Stimulated activated CD8-positive, alpha-beta memory T cell treated with anti-CD3 and anti-CD28 coated beads, Interleukin-15, amount 100 ng/mL, for 24 hours (primary cell): ENCODE measurements around the gene TRRAP.

ENCODE experiments used
- DNase-seq: peaks from one replicate; pipeline ENCODE4 v3.0.0-alpha.2; 2020; ENCODE audit warnings: low read depth

Gene TRRAP

DNA sequence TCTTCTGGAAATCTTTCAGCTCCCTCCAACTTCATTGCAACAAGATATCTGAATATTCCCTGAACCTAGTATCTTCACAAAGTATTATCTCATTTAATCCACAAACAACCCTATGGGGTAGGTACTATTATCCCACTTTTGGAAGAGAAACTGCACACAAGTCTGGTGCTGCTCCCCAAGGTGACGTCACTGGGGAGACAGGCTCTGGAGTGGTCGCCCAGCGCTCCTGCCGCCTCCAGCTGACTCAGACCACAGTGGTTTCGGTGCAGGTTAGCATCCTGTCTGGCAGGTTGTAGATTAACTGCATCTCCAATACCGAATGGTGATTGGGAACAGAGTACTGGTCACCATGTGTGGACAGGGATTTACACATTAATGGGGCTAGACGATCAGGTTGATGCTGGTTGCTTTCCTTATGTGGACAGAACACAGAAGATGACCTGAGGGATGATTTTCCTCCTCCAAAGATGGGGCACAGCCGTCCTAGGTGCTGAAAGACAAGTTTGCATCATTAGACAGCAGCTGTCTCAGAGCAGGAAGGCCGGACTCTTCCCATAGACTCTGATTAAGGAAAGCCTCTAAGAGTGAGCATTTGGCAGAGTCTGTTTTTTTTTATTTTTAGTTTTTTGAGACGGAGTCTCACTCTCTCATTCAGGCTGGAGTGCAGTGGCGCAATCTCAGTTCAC, 128.6 kb downstream of the TRRAP start:
- no peak for DNase-seq

DNA sequence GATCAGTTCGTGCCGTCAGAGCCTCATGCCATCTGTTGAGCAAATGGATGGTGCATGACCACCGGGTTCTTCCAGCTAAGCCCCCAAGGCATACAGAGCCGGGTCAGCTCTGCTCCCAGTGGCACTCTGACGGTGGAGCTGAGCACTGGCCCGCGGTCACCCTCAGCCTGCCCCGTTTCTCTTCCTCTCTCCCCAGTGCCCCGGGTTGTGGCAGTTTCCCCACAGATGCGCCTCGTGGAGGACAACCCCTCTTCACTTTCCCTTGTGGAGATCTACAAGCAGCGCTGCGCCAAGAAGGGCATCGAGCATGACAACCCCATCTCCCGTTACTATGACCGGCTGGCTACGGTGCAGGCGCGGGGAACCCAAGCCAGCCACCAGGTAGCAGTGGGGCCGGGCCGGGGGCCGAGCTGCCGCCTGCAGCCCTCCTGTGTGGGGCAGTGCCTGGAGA, 129.9 kb downstream of the TRRAP start:
- DNase-seq = no peak

DNA sequence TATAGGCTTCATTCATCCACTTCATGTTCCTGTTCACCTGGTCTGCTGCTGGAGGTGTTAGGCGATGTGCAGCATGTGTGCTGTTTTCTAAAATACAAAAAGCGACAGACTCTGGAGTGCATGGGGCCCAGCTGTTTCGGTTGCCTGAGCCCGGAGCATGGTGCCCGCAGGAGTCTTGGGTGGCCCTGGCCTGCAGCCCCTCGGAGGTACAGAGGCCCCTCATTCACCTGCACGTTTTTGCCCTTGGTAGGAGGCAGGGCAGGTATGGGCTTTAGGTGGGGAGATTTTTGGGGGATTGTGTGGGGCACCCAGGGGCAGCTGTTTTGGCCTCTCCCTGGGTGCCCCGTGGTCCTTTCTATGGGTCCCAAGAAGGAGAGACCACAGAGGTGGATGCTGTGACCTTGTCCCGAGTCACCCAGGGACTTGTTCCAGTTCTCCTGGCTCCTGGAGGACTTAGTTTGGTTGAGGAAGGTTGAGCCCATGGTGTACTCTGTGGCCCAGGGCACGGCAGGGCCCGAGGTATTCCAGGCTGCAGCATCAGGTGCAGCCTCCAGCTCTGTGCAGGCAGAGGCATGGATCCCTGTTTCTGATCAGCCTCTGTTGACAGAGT, 130.7 kb downstream of the TRRAP start:
- DNase-seq = no peak

DNA sequence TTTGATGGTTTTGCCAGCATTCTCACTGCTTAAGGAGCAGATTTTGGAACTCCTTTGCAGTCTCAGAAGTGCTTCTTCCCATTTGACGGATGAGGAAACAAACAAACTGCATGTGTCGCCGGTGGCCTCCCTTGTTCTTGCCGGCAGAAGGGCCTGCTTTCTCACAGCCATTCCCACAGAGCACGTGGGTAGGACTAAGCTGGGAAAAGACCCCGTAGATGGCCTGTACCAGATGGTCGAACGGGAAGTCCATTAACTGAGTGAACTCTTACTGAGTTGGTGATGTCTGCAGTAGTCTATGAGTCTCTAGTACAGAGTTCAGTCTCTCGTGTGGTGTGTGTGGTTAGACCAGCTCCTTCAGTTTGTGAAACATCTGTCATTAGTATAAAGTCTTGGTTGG, 131.9 kb downstream of the TRRAP start:
- DNase-seq = no peak

GRCh38 chr7:99011341-99011705, 133.0 kb downstream of the TRRAP start:
- DNase-seq = no peak

DNA sequence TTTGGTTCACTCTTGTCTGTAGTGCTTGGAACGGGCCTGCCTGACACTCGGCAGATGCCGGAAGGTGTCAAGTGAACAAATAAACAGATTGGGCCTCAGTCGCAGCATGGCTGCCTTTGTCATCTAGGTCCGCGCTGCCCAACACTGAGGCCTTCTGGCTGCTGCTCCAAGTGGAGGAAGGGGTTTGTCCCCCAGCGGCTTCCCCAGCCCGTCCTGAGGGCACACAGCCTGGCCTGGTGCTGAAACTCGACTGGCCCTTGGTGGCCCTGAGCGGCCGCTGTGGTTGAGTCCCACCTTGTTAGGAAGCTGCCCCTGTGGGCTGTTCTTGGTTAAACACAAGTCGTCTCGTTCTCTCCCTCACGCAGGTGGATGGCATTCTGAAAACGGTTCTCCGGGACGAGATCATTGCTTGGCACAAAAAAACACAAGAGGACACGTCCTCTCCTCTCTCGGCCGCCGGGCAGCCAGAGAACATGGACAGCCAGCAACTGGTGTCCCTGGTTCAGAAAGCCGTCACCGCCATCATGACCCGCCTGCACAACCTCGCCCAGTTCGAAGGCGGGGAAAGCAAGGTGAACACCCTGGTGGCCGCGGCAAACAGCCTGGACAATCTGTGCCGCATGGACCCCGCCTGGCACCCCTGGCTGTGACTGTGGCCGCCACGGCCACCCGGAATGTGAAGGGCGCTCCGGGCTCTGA, 133.5 kb downstream of the TRRAP start:
- DNase-seq = no peak

DNA sequence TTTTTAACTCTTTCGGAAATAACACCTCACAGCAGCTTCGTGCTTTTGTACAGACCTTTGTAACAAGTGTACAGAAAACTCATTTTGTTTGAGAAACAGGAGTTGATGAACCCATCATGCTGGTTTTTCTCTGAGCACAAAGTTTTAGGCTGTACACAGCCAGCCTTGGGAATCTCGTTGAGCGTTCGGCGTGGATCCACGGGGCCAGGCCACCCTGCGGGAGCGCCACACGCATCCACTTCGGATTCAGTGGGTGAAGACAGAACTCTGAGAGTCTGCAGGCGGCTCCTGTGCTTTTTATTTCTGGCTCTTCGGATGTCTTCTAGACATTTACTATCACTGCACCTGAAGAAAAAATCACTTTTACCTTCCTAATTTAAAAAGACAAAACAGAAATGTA, 134.4 kb downstream of the TRRAP start:
- no peak for DNase-seq

DNA sequence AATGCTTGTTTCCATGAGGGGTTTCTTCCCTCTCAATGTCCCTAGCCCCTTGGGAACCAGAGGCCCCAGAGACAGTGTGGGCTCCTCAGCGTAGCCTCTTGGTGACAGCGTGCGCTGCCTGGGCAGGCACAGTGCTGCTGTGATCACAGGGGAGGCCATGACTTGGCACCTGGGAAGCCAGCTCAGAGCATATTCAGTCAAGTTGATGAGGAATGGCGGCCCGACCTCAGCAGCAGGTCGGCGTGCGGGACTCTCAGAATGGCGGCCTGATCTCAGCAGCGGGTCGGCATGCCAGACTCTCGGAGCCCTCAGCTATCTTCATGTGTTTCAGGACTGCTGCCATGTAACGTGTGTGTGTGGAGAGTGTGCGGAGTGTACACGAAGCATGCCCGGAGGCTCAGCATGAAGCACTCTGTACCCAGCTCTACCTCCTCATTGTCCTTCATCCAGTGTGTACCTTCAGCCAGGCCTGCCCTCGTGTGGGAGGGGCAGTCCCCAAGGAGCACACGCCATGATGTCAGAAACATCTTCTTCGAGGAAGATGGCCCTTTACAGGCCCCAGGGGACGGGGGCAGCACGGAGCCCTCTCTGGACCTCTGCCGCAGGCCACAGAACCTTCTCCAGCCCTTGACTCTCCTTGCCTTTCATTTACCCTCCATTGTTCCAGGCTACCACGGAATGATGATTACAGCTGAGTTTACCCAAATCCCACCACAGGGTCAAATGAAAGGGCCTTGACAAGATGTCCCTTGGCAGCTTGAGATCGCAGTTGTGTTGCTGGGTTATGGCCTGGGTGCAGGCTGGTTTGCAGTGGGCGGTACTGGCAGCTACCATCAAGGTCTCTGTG, 135.2 kb downstream of the TRRAP start:
- DNase-seq = no peak

GRCh38 chr7:99014113-99014985, 136.0 kb downstream of the TRRAP start:
- no peak for DNase-seq

DNA sequence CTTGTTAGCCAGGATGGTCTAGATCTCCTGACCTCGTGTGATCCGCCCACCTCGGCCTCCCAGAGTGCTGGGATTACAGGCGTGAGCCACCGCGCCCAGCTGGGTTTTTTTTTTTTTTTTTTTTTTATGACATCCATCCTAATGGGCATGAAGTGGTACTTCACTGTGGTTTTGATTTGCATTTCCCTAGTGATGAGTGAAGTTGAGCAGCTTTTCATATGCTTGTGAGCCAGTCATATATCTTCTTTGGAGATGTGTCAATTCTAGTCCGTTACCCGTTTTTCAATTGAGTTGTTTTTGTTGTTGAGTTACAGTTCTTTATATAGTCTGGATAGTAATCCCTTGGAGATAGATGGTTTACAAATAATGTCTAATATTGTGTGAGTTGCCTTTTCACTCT, 137.9 kb downstream of the TRRAP start:
- no peak for DNase-seq

DNA sequence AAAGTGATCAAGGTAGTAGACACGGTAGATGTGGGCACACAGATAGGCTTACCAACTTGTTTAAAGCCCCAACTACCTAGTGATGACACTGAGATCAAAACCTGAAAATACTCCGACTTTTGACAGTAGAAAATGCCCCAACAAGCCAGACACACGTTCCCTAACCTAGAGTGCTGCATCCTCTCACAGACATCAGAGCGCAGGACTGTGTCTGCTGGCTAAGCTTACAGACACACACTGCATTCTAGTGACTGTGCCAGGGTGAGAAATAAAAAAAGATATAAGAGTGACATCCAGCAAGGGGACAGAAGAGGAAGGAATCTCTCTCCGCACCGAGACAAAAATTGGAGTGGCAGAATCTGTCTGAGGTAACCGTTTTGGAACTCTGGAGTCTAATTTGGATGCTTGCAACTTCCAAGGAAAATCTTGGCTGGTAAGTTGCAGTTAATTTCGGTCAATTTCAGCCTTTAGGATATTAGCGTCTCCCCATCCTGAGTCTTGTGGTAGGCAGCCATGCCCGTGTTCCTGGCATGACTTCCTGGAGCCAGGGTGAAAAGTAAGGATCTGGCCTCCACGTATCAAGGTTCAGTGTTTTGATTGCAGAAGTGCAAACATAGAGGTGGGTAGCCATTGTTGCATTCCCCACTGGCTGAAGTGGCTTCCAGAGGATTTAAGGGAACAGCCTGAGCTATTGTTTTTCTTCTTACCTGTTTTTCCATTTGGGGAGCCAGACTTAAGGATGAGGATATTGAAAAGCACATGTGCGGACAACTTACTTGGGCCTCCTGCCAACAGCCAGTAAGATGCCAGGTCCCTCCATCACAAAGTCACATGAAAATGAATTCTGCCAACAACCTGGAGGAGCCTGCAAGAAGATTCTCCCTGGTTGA, 141.4 kb downstream of the TRRAP start:
- no peak for DNase-seq

GRCh38 chr7:99020413-99020715, 142.0 kb downstream of the TRRAP start:
- DNase-seq = no peak

DNA sequence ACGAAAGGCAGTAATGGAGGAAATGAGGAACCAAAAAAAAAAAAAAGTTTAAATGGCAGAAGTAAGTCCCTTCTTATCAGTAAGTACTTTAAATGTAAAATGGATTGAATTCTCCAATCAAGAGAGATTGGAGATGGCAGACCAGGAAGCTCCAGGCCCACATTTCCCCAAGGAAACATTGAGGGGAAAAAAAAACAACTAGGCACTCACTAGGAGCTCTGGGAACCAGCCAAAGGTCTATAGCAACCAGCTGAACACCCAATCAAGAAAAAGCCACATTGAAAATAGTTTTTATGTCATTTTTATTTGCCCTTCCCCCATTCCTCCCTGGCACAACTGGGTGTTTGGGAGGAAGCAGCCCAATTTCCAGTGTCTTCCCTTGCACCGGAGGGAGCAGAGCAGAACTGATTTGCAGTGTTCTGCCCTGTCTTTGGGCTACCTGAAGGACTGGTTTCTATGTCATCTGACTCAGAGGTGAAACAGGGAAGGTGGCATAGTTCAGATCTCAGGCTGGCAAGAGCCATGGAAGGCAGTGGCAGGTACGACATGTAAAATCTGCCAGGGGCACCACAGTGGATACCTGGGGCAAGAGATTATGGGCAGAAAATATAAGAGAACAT, 143.7 kb downstream of the TRRAP start:
- no peak for DNase-seq

DNA sequence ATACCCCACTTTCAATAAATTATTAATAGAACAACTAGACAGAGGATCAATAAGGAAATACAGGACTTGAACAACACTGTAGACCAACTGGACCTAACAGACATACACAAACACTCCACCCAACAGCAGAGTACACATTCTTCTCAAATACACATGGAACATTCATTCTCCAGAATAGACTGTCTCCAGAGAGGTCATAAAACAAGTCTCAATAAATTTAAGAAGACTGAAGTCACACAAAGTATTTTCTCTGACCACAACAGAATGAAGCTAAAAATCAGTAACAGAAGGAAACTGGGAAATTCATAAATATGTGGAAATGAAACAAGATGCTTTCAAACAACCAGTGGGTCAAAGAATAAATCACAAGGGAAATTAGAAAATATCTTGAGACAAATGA, 145.7 kb downstream of the TRRAP start:
- DNase-seq = no peak

- DNase-seq = no peak
Measured at GRCh38 chr7:99027241-99027640, 148.9 kb downstream of the TRRAP start.

GRCh38 chr7:99027841-99028240, 149.5 kb downstream of the TRRAP start:
- DNase-seq = no peak

- DNase-seq = no peak
Measured at GRCh38 chr7:99028261-99028973, 150.1 kb downstream of the TRRAP start.

DNA sequence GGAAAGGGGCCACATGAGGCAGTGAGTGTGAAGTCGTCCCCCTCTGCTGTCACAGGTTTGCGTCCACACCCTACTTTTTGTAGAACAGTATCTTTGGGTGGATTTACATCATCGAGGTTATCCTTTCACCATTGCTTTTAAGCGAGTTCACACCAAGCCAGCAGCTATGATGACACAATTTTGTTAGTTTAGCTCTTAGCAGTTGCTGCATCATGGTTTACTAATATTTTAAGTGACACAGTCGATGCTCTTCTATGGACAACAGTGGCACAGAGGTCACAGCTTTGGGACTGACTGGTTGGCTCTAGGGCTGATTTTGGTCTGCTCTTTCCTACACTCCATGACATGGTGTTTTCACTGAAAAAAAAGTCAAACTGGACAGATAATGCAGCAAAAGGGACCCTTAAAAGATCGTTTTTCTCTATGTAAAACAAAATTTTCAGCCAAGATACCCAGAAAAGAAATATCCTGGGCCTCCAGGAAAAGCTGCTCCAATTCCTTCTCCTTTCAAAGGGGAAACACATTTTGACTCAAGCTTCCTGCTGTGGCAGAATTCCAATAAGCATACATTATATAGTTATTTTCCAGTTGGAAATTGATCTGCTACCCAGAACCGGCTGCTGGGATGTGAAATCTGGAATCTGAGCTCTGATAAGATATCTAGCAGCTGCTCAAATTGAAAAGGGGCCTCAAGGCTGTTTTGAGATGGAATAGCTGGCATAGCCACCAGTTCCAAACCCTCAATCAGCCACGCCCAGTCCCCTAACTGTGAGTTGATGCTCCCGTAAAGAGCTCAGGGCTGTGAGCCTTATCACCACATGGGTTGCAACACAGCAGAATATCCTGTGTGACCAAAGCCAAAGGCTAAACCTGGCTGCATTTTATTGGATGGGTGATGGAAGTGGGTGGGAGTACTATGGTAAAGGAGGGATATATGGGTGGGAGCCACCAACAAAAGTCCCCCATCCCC, 151.4 kb downstream of the TRRAP start:
- no peak for DNase-seq
